K562 (cell line): ENCODE data around the gene DNAJB6. TPM values are rescaled to one million over a fixed set of nuclear protein-coding genes. Genes with fewer than 3 reads are reported as not detected.

Source experiments
- ATF7 ChIP-seq: fragments of 450-650 bp; IDR thresholded peaks from 2 replicates; pipeline ENCODE4 v1.7.1; 2014; ENCODE audit warnings: mild to moderate bottlenecking, moderate library complexity
- CREB3L1 ChIP-seq: fragments of 450-650 bp; IDR thresholded peaks from 2 replicates; pipeline ENCODE4 v1.6.1; 2014; ENCODE audit warnings: low read depth, mild to moderate bottlenecking, moderate library complexity, borderline replicate concordance
- DDX20 ChIP-seq: fragments of 450-650 bp; IDR thresholded peaks from 2 replicates; pipeline ENCODE4 v1.6.1; 2016; ENCODE audit warnings: missing genetic modification characterization, low read depth, mild to moderate bottlenecking, missing compliant biosample characterization, moderate library complexity
- DIDO1 ChIP-seq: fragments of 450-650 bp; IDR thresholded peaks from 2 replicates; pipeline ENCODE4 v1.6.1; 2016; ENCODE audit warnings: low read depth, missing biosample characterization, missing genetic modification characterization
- FOS ChIP-seq: IDR thresholded peaks from 3 replicates; pipeline ENCODE4 v1.6.1; 2011; ENCODE audit not compliant: insufficient read length; ENCODE audit errors: extremely low read depth
- HBP1 ChIP-seq: fragments of 450-650 bp; formaldehyde crosslinking; IDR thresholded peaks from 2 replicates; pipeline ENCODE4 v1.4.0; 2022; ENCODE audit warnings: missing genetic modification characterization
- HNRNPK ChIP-seq: fragments of 200-400 bp; formaldehyde crosslinking; IDR thresholded peaks from one replicate; pipeline ENCODE4 v1.6.1; 2018; ENCODE audit warnings: mild to moderate bottlenecking, low read depth, low read length; ENCODE audit not compliant: poor library complexity, severe bottlenecking
- MLX ChIP-seq, 2 experiments: fragments of 450-650 bp in 1 of 2; sonication (generic) in 1 of 2; formaldehyde crosslinking; conservative IDR thresholded peaks; 2 replicates each; pipeline versions ENCODE4 v1.4.0 to v1.8.1; 2020 to 2022; ENCODE audit warnings: mild to moderate bottlenecking in 1 of 2, missing genetic modification reagents in 1 of 2
- NKRF ChIP-seq: fragments of 450-650 bp; IDR thresholded peaks from 2 replicates; pipeline ENCODE4 v1.6.1; 2016; ENCODE audit warnings: borderline replicate concordance
- PRPF4 ChIP-seq: fragments of 200-400 bp; formaldehyde crosslinking; IDR thresholded peaks from one replicate; pipeline ENCODE4 v1.6.1; 2017; ENCODE audit warnings: low read length, low read depth, mild to moderate bottlenecking; ENCODE audit not compliant: insufficient read depth, poor library complexity, severe bottlenecking
- PURB ChIP-seq: sonication (generic); formaldehyde crosslinking; IDR thresholded peaks from 2 replicates; pipeline ENCODE4 v1.9.0; 2021; ENCODE audit warnings: low read depth, mild to moderate bottlenecking, missing genetic modification reagents
- SFPQ ChIP-seq: fragments of 200-400 bp; formaldehyde crosslinking; IDR thresholded peaks from 2 replicates; pipeline ENCODE4 v1.6.1; 2017; ENCODE audit warnings: mild to moderate bottlenecking, low read depth, low read length, moderate library complexity
- SNIP1 ChIP-seq: fragments of 450-650 bp; IDR thresholded peaks from 2 replicates; pipeline ENCODE4 v1.7.1; 2017; ENCODE audit warnings: low read depth, mild to moderate bottlenecking
- SREBF1 ChIP-seq: fragments of 150-350 bp; IDR thresholded peaks from 2 replicates; pipeline ENCODE4 v1.6.1; 2014; ENCODE audit warnings: antibody characterized with exemption, low read depth, low read length, borderline replicate concordance
- TAF9B ChIP-seq: fragments of 450-650 bp; IDR thresholded peaks from 2 replicates; pipeline ENCODE4 v1.6.1; 2018; ENCODE audit warnings: mild to moderate bottlenecking; ENCODE audit not compliant: partially characterized antibody
- THRB ChIP-seq: fragments of 450-650 bp; formaldehyde crosslinking; conservative IDR thresholded peaks from 2 replicates; pipeline ENCODE4 v1.4.0; 2022; ENCODE audit warnings: mild to moderate bottlenecking, missing genetic modification characterization
- ZNF232 ChIP-seq: sonication (generic); formaldehyde crosslinking; IDR thresholded peaks from 2 replicates; pipeline ENCODE4 v1.8.0; 2022; ENCODE audit warnings: mild to moderate bottlenecking, missing genetic modification reagents
- polyA plus RNA-seq, 8 experiments: library from polyadenylated mRNA; depleted of rRNA in 4 of 8; stranded (reverse) in 5 of 8; unstranded in 3 of 8; fragments of >200 nt; fragmentation: Nextera tagmentation in 2 of 8; fragmentation: Illumina TruSeq in 1 of 8; extraction: Ambion mirVana in 2 of 8; extraction: Trizol in 1 of 8; gene quantifications; 2 replicates each; pipeline versions ENCODE4 v1.2.1 to v1.2.3, GENCODE V29; 2011 to 2014; ENCODE audit warnings: inconsistent platforms in 1 of 8, missing spikeins in 1 of 8
- total RNA-seq, 7 experiments: library from RNA; depleted of rRNA in 6 of 7; stranded (reverse); fragments of >200 nt in 6 of 7; fragmentation: Illumina TruSeq in 2 of 7; extraction: Trizol in 2 of 7; gene quantifications; 2 replicates each; pipeline versions ENCODE4 v1.2.1 to v1.2.3, GENCODE V29; 2011 to 2021; ENCODE audit warnings: low replicate concordance in 1 of 7

Gene DNAJB6
- total and polyA plus RNA-seq, 9 of the 15 experiments (the other 6 are each of a cell fraction or from before 2014, with no cell fraction given): 84.5 to 158 (median 135) TPM

GRCh38 chr7:157386979-157387800 is 50.4 kb downstream of the DNAJB6 start (continued):
- TF ChIP-seq ATF7 (no peak), PRPF4 (no peak), DIDO1 (0 out of 2 replicates have a peak, but pooled peaks have one; percentile 37), SREBF1 (no peak), THRB (CRISPR knock-in tag) (no peak), HNRNPK (no peak), SFPQ (no peak), SNIP1 (no peak), HBP1 (CRISPR knock-in tag) (no peak), MLX (CRISPR knock-in tag; conservative IDR thresholded peaks at IDR 0.05) (no peak), ZNF232 (no peak), CREB3L1 (peak; percentile 50; the same call in 1 of the 2 replicates), DDX20 (no peak), NKRF (peak; percentile 63; the same call in 1 of the 2 replicates), PURB (CRISPR knock-in tag) (no peak), TAF9B (peak; percentile 48), FOS (no peak)
